GM23338 (cell line): ENCODE measurements around the gene PRKD3. TPM values are rescaled to one million over a fixed set of nuclear protein-coding genes. Genes with fewer than 3 reads are reported as not detected.

Experiments used
- ATAC-seq: fragments of 200-7000 bp; cut with Tn5 transposase; 3 replicates; pipeline ENCODE4 v1.9.1; 2020
- DNase-seq: peaks from one replicate; pipeline ENCODE4 v3.0.0-alpha.2; 2015; ENCODE audit warnings: low spot score
- H2AFZ ChIP-seq: fragments of 200-600 bp; sonication (generic); 2 replicates; pipeline ENCODE4 v1.8.0; 2016; ENCODE audit warnings: antibody characterized with exemption, mild to moderate bottlenecking, moderate library complexity
- H3F3A ChIP-seq: fragments of 200-600 bp; sonication (generic); replicated peaks from 2 replicates; pipeline ENCODE4 v1.8.0; 2017; ENCODE audit warnings: antibody characterized with exemption, mixed run types, low read depth
- H3K27ac ChIP-seq: fragments of 200-600 bp; sonication (generic); 2 replicates; pipeline ENCODE4 v1.6.1; 2016; ENCODE audit warnings: low read depth
- H3K27me3 ChIP-seq: fragments of 200-600 bp; sonication (generic); 2 replicates; pipeline ENCODE4 v1.8.0; 2016; ENCODE audit warnings: mild to moderate bottlenecking, mixed run types, moderate library complexity; ENCODE audit not compliant: insufficient read depth
- H3K36me3 ChIP-seq: fragments of 200-600 bp; sonication (generic); 2 replicates; pipeline ENCODE4 v1.8.0; 2016; ENCODE audit warnings: mild to moderate bottlenecking; ENCODE audit not compliant: insufficient read depth
- H3K4me1 ChIP-seq: fragments of 200-600 bp; sonication (generic); 2 replicates; pipeline ENCODE4 v1.8.0; 2016; ENCODE audit warnings: mild to moderate bottlenecking, moderate library complexity; ENCODE audit not compliant: insufficient read depth
- H3K4me2 ChIP-seq: fragments of 200-600 bp; sonication (generic); 2 replicates; pipeline ENCODE4 v1.7.1; 2017; ENCODE audit warnings: mixed run types
- H3K4me3 ChIP-seq: fragments of 200-600 bp; sonication (generic); 2 replicates; pipeline ENCODE4 v1.6.1; 2016; ENCODE audit warnings: mixed run types
- H3K79me2 ChIP-seq: fragments of 200-600 bp; sonication (generic); replicated peaks from 2 replicates; pipeline ENCODE4 v1.8.0; 2017; ENCODE audit warnings: mild to moderate bottlenecking; ENCODE audit not compliant: insufficient read depth
- H3K9me2 ChIP-seq: fragments of 200-600 bp; sonication (generic); 2 replicates; pipeline ENCODE4 v1.8.0; 2017; ENCODE audit not compliant: insufficient read depth
- H4K20me1 ChIP-seq: fragments of 200-600 bp; sonication (generic); replicated peaks from 2 replicates; pipeline ENCODE4 v1.8.0; 2017; ENCODE audit warnings: mild to moderate bottlenecking; ENCODE audit not compliant: insufficient read depth
- H3K27ac Mint-ChIP-seq: 2 replicates; pipeline ENCODE4 v1.8.0; 2020; ENCODE audit warnings: inconsistent platforms, mild to moderate bottlenecking, moderate library complexity, mixed read lengths
- H3K27me3 Mint-ChIP-seq: 3 replicates; pipeline ENCODE4 v1.8.0; 2022; ENCODE audit warnings: low read depth, mild to moderate bottlenecking, moderate library complexity, mixed read lengths, inconsistent platforms; ENCODE audit not compliant: insufficient read depth, poor library complexity
- H3K36me3 Mint-ChIP-seq: 3 replicates; pipeline ENCODE4 v1.8.0; 2021; ENCODE audit warnings: low read depth, mild to moderate bottlenecking, inconsistent platforms, moderate library complexity, mixed read lengths
- H3K4me1 Mint-ChIP-seq: 3 replicates; pipeline ENCODE4 v1.8.0; 2020; ENCODE audit warnings: mild to moderate bottlenecking, inconsistent platforms, mixed read lengths
- H3K4me3 Mint-ChIP-seq: 3 replicates; pipeline ENCODE4 v1.8.0; 2021; ENCODE audit warnings: moderate library complexity, mild to moderate bottlenecking, inconsistent platforms, mixed read lengths
- H3K9me3 Mint-ChIP-seq: 3 replicates; pipeline ENCODE4 v1.8.0; 2020; ENCODE audit warnings: moderate library complexity, mild to moderate bottlenecking, inconsistent platforms, mixed read lengths
- CREB1 ChIP-seq: fragments of 250-450 bp; sonication (Bioruptor Pico); IDR thresholded peaks from 2 replicates; pipeline ENCODE4 v1.5.0; 2020; ENCODE audit warnings: low read depth, mild to moderate bottlenecking, moderate library complexity
- CTCF ChIP-seq, 2 experiments: fragments of 200-600 bp in 1 of 2; sonication (generic) in 1 of 2; conservative IDR thresholded peaks; 2 replicates each; pipeline versions ENCODE4 v1.5.1 to v1.6.1; 2016 to 2017; ENCODE audit warnings: antibody characterized with exemption in 2 of 2, low read depth in 2 of 2, mild to moderate bottlenecking in 2 of 2, moderate library complexity in 1 of 2
- EZH2 ChIP-seq: fragments of 200-600 bp; sonication (generic); IDR thresholded peaks from one replicate; pipeline ENCODE4 v1.8.0; 2017; ENCODE audit warnings: antibody characterized with exemption, mild to moderate bottlenecking, low read depth; ENCODE audit not compliant: unreplicated experiment
- EZH2phosphoT487 ChIP-seq: fragments of 200-600 bp; sonication (generic); IDR thresholded peaks from one replicate; pipeline ENCODE4 v1.8.1; 2018; ENCODE audit warnings: antibody characterized with exemption; ENCODE audit not compliant: unreplicated experiment
- JUNB ChIP-seq: IDR thresholded peaks from one replicate; pipeline ENCODE4 v1.6.1; 2016; ENCODE audit warnings: antibody characterized with exemption; ENCODE audit not compliant: unreplicated experiment
- NANOG ChIP-seq: IDR thresholded peaks from 2 replicates; pipeline ENCODE4 v1.6.1; 2016; ENCODE audit warnings: antibody characterized with exemption, borderline replicate concordance
- POLR2AphosphoS5 ChIP-seq: IDR thresholded peaks from 2 replicates; pipeline ENCODE4 v1.6.1; 2016; ENCODE audit warnings: antibody characterized with exemption, low read depth
- STAT1 ChIP-seq: IDR thresholded peaks from one replicate; pipeline ENCODE4 v1.6.1; 2016; ENCODE audit warnings: antibody characterized with exemption; ENCODE audit not compliant: unreplicated experiment
- ZNF114 ChIP-seq: fragments of 250-450 bp; sonication (Bioruptor Pico); IDR thresholded peaks from 2 replicates; pipeline ENCODE4 v1.5.0; 2020; ENCODE audit warnings: mild to moderate bottlenecking, moderate library complexity
- ZNF331 ChIP-seq: fragments of 250-450 bp; sonication (Bioruptor Pico); IDR thresholded peaks from 2 replicates; pipeline ENCODE4 v1.5.0; 2020; ENCODE audit warnings: low read depth, mild to moderate bottlenecking, moderate library complexity
- polyA plus RNA-seq: library from polyadenylated mRNA; unstranded; fragments of >200 nt; fragmentation: Nextera tagmentation; extraction: Ambion mirVana; gene quantifications from 2 replicates; pipeline ENCODE4 v1.2.1, GENCODE V29; 2016
- total RNA-seq: library from RNA; depleted of rRNA; stranded (reverse); fragments of >200 nt; shearing (Covaris generic); gene quantifications from 2 replicates; pipeline ENCODE4 v1.2.3, GENCODE V29; 2014
- TF ChIP-seq, protein P1 (sequence below): fragments of 250-450 bp; sonication (Bioruptor Pico); IDR thresholded peaks from 2 replicates; pipeline ENCODE4 v1.5.0; 2020; ENCODE audit warnings: mild to moderate bottlenecking, moderate library complexity
- TF ChIP-seq, protein P2 (sequence below): IDR thresholded peaks from one replicate; pipeline ENCODE4 v1.6.1; 2018; ENCODE audit warnings: antibody characterized with exemption; ENCODE audit not compliant: unreplicated experiment
- TF ChIP-seq, protein P3 (sequence below): IDR thresholded peaks from 2 replicates; pipeline ENCODE4 v1.6.1; 2016; ENCODE audit warnings: antibody characterized with exemption

The PRKD3 gene
- total and polyA plus RNA-seq, 2 experiments from 2014 or later = 59.7 to 77.0 TPM

- Histone ChIP-seq H3K79me2 (no peaks in the 10 kb centered on the region), H3K36me3 (peaks cover 27% of the 10 kb centered on the region), H3K4me1 (no peaks in the 10 kb centered on the region), H3K9me2 (no peaks in the 10 kb centered on the region), H3K4me3 (no peak overlapping the region), H4K20me1 (no peaks in the 10 kb centered on the region), H3K27ac (no peak overlapping the region), H2AFZ (no peak overlapping the region), H3F3A (no peaks in the 10 kb centered on the region), H3K4me2 (no peak overlapping the region), H3K27me3 (no peaks in the 10 kb centered on the region)
- DNase-seq = no peak
- H3K27ac Mint-ChIP-seq = no peak overlapping the region
- no peak for ATAC-seq
- no peaks in the 10 kb centered on the region for H3K9me3 Mint-ChIP-seq
- H3K27me3 Mint-ChIP-seq = no peaks in the 10 kb centered on the region
- H3K36me3 Mint-ChIP-seq = peaks cover 25% of the 10 kb centered on the region
- H3K4me3 Mint-ChIP-seq = no peak overlapping the region
- TF ChIP-seq ZNF114 (CRISPR knock-in tag) (no peak), NANOG (no peak), JUNB (no peak), EZH2 (no peak), CREB1 (CRISPR knock-in tag) (no peak), POLR2AphosphoS5 (no peak), ZNF331 (CRISPR knock-in tag) (no peak), STAT1 (no peak), EZH2phosphoT487 (no peak), CTCF (conservative IDR thresholded peaks at IDR 0.05; ENCODE audit: low read depth in 2 of 2) (no peak)
- TF ChIP-seq, protein P1, sequence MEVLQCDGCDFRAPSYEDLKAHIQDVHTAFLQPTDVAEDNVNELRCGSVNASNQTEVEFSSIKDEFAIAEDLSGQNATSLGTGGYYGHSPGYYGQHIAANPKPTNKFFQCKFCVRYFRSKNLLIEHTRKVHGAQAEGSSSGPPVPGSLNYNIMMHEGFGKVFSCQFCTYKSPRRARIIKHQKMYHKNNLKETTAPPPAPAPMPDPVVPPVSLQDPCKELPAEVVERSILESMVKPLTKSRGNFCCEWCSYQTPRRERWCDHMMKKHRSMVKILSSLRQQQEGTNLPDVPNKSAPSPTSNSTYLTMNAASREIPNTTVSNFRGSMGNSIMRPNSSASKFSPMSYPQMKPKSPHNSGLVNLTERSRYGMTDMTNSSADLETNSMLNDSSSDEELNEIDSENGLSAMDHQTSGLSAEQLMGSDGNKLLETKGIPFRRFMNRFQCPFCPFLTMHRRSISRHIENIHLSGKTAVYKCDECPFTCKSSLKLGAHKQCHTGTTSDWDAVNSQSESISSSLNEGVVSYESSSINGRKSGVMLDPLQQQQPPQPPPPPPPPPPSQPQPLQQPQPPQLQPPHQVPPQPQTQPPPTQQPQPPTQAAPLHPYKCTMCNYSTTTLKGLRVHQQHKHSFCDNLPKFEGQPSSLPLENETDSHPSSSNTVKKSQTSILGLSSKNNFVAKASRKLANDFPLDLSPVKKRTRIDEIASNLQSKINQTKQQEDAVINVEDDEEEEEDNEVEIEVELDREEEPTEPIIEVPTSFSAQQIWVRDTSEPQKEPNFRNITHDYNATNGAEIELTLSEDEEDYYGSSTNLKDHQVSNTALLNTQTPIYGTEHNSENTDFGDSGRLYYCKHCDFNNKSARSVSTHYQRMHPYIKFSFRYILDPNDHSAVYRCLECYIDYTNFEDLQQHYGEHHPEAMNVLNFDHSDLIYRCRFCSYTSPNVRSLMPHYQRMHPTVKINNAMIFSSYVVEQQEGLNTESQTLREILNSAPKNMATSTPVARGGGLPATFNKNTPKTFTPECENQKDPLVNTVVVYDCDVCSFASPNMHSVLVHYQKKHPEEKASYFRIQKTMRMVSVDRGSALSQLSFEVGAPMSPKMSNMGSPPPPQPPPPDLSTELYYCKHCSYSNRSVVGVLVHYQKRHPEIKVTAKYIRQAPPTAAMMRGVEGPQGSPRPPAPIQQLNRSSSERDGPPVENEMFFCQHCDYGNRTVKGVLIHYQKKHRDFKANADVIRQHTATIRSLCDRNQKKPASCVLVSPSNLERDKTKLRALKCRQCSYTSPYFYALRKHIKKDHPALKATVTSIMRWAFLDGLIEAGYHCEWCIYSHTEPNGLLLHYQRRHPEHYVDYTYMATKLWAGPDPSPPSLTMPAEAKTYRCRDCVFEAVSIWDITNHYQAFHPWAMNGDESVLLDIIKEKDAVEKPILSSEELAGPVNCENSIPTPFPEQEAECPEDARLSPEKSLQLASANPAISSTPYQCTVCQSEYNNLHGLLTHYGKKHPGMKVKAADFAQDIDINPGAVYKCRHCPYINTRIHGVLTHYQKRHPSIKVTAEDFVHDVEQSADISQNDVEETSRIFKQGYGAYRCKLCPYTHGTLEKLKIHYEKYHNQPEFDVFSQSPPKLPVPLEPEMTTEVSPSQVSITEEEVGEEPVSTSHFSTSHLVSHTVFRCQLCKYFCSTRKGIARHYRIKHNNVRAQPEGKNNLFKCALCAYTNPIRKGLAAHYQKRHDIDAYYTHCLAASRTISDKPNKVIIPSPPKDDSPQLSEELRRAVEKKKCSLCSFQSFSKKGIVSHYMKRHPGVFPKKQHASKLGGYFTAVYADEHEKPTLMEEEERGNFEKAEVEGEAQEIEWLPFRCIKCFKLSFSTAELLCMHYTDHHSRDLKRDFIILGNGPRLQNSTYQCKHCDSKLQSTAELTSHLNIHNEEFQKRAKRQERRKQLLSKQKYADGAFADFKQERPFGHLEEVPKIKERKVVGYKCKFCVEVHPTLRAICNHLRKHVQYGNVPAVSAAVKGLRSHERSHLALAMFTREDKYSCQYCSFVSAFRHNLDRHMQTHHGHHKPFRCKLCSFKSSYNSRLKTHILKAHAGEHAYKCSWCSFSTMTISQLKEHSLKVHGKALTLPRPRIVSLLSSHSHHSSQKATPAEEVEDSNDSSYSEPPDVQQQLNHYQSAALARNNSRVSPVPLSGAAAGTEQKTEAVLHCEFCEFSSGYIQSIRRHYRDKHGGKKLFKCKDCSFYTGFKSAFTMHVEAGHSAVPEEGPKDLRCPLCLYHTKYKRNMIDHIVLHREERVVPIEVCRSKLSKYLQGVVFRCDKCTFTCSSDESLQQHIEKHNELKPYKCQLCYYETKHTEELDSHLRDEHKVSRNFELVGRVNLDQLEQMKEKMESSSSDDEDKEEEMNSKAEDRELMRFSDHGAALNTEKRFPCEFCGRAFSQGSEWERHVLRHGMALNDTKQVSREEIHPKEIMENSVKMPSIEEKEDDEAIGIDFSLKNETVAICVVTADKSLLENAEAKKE (CRISPR knock-in tag) = no peak
- TF ChIP-seq, protein P2, sequence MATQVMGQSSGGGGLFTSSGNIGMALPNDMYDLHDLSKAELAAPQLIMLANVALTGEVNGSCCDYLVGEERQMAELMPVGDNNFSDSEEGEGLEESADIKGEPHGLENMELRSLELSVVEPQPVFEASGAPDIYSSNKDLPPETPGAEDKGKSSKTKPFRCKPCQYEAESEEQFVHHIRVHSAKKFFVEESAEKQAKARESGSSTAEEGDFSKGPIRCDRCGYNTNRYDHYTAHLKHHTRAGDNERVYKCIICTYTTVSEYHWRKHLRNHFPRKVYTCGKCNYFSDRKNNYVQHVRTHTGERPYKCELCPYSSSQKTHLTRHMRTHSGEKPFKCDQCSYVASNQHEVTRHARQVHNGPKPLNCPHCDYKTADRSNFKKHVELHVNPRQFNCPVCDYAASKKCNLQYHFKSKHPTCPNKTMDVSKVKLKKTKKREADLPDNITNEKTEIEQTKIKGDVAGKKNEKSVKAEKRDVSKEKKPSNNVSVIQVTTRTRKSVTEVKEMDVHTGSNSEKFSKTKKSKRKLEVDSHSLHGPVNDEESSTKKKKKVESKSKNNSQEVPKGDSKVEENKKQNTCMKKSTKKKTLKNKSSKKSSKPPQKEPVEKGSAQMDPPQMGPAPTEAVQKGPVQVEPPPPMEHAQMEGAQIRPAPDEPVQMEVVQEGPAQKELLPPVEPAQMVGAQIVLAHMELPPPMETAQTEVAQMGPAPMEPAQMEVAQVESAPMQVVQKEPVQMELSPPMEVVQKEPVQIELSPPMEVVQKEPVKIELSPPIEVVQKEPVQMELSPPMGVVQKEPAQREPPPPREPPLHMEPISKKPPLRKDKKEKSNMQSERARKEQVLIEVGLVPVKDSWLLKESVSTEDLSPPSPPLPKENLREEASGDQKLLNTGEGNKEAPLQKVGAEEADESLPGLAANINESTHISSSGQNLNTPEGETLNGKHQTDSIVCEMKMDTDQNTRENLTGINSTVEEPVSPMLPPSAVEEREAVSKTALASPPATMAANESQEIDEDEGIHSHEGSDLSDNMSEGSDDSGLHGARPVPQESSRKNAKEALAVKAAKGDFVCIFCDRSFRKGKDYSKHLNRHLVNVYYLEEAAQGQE = no peak
- TF ChIP-seq, protein P3, sequence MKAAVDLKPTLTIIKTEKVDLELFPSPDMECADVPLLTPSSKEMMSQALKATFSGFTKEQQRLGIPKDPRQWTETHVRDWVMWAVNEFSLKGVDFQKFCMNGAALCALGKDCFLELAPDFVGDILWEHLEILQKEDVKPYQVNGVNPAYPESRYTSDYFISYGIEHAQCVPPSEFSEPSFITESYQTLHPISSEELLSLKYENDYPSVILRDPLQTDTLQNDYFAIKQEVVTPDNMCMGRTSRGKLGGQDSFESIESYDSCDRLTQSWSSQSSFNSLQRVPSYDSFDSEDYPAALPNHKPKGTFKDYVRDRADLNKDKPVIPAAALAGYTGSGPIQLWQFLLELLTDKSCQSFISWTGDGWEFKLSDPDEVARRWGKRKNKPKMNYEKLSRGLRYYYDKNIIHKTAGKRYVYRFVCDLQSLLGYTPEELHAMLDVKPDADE = no peak
- H3K4me1 Mint-ChIP-seq = no peaks in the 10 kb centered on the region
Measured at GRCh38 chr2:37282746-37283145, 41.9 kb downstream of the PRKD3 start.
